Epithelial cell of prostate (primary cell): ENCODE measurements around the gene RECQL.
A peak's percentile ranks its signal among the peaks of the same experiment; 100 is the strongest.

Experiments used
- DNase-seq: peaks from one replicate; pipeline ENCODE4 v3.0.0-alpha.2; 2011; ENCODE audit warnings: low read depth, low spot score
- H3K27ac ChIP-seq: fragments of 450-650 bp; 2 replicates; pipeline ENCODE4 v1.5.1; 2017; ENCODE audit warnings: mild to moderate bottlenecking

Gene RECQL

DNA sequence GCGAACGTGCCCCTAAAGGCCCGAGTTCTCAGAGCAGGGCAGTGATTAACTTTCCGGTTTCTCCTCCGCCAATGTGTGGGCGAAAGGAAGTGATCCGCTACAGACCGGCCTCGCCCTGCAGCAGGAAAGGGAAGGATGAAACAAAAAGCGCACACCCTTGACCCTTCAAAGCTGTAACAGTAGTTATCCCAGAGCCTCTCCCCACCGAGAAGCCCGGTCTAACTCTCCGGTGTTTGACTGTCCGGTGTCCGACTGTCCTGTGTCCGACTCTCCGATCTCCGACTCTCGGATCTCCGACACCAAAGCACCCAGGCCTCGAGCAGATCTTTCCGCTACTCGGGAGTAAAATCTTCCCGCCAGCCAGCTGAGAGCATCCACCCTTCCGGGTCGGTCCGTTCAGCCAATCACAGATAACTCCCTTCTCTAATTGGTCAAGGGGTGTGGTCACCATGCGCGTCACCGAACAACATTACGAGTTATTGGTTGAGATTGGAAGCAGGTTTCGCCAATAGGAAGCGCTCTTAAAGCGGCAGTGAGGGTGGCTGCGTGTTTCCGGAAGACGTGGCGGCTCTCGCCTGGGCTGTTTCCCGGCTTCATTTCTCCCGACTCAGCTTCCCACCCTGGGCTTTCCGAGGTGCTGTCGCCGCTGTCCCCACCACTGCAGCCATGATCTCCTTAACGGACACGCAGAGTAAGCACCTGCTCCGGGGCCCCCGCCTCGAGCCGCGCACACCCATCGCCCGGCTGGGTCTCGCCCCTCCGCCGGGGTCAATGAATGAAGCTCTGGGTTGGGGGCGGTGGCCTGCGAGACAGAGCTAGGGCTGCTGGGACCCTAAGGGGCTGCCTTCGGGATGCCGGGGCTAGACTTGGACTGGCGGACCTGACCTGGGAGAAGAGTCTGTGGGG lies at the start of gene RECQL, which contains the start of gene GOLT1B:
Gene RECQL (minus strand): TSS at position 378 of the 906 bp plus-strand sequence. CDS start 2,065 bp downstream, outside the sequence.
Gene GOLT1B (plus strand): TSS at position 532 of the 906 bp plus-strand sequence. CDS start 135 bp downstream, at position 667.
- peak; percentile 93 for DNase-seq
- peak within 1 kb of the TSS; percentile 71 for H3K27ac ChIP-seq

DNA sequence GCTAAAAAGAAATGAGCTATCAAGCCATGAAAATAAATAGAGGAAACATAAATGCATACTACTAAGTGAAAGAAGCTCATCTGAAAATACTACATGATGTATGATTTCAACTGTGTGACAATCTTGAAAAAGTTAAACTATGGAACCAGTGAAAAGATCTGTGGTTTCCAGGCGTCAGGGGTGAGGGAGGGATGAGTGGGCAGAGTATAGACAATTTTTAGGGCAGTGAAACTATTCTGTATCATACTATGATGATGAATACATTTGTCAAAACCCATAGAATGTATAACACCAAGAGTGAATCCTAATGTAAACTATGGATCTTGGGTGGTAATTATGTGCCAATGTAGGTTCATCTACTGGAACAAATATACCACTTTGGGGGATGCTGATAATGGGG lies 46.0 kb upstream of the RECQL start:
- H3K27ac ChIP-seq, result no peak overlapping the region
- no peak for DNase-seq

DNA sequence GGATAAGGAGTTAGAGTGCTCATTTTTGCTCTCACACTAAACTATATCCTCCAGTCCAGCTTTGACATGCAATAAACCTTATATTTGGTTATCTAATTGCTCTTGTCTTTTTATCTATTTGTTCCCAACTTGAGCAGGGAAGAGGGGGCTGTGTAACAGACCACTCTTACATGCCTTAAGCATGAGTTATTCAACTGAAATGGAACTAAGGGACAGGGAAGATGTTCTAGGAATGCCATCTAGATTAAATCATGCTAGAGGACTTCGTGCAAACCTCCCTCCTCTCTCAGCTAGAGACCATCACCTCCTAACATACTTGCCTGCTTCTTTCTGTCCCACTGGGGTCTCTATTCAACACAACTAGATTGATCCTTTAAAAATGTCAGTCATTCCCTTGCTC lies 45.3 kb upstream of the RECQL start:
- DNase-seq, result no peak
- H3K27ac ChIP-seq, result no peak overlapping the region

DNA sequence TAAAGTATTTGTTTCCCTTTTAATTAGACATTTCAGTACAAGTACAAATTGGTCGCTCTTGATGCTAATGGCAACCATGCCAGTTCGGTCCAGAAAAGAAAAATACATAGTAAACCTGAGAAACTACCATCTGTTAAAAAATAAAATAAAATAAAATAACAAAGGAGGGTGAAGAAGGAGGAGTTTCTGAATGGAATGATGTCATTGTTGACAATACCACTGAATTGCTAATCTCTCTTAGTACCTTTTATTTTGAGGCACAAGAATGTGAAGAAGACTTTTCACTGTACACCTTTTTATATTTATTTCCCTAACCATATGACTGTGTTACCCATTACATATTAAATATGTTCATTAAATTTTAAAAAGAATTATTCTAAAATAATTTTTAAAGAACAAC lies 44.1 kb upstream of the RECQL start:
- no peak for DNase-seq
- H3K27ac ChIP-seq, result no peak overlapping the region

GRCh38 chr12:21543151-21543550 lies 41.7 kb upstream of the RECQL start:
- DNase-seq, result no peak

DNA sequence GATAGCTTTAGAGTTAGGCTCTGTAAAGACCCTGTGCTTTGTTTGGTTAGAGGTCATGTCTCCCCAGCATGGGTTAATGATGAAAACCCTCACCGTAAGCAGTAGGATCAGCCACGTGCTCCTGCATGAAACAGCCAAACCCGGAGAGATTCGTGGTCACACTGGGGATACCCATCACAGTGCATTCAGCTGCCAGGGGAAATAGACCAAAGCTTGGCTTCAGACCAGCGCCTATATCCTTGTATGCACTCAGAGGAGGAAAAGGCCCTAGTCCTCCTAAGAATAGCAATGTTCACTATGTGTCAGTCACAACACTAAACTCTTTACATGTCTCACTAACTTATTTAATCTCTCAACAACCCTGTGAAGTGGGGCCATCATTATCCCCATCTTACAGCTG lies 41.0 kb upstream of the RECQL start:
- H3K27ac ChIP-seq, result no peak overlapping the region
- no peak for DNase-seq

More at GRCh38 chr12:21543151-21543550, 41.7 kb upstream of the RECQL start:
- H3K27ac ChIP-seq, result no peak overlapping the region

- DNase-seq, result no peak
- no peak overlapping the region for H3K27ac ChIP-seq
Measured at GRCh38 chr12:21541773-21542172, 40.3 kb upstream of the RECQL start.

DNA sequence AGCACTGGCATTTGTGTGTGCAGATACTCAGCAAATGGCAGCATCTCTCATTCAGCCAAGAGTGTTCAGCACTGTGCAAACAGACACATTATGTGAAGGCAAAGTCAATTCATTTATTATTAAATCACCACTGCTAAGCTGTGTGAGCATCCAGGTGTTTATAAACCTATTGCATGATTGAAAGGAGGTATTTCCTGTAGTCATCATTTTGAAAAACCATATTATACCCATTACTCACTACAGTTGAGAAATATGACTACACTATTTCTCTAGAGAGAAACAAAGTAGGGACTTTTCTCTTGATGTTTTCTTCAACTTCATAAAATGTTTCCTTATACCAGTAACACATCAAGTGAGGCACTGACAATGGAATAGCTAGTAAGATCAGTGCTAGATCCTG lies 38.4 kb upstream of the RECQL start:
- H3K27ac ChIP-seq, result peak overlapping the region; percentile 33
- DNase-seq, result no peak

DNA sequence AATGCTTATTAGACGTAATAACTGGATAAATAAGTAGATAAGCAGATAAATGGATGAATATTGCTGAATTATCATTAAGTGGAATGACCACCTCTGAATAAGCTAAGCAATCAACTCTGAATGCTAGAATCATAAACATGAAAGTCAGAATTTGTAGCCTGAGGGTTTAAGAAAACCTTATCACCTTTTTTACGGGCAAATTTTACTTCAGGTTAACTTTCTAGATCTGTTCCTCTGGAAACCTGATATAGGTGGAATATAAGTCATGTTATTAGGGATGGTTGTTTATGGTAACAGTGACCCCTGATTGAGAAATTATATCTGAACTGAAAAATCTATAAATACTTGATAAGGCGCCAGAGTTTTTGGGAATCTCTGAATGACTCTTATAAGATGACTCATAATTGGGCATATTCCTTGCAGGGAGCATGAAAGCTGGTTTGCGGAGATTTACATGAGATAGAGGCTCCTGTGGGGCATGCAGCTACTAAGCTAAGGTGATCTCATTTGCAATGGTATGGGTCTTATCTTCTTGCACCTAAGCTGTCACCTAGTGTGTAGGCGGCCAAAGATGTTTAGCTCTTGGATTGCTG lies 36.7 kb upstream of the RECQL start:
- DNase-seq, result no peak
- no peak overlapping the region for H3K27ac ChIP-seq

DNA sequence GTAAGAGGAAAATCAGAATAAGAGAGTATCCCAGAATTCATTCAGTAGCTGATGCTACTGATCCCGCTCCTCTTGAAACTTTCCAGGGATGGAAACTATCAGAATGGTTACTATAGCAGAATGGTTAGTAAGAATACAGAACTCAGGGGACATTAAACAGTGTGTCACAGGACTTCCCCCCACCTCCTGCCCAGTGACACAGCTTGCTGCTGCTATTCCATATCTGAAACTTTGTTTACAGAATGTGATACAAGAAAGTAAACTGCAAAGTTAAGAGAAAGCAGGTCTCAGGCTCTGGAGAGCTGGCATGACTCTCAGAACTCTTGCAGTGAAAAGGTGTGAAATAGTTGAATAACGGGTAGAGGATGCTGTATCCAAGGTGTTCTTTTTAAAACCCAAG lies 28.0 kb upstream of the RECQL start:
- DNase-seq, result no peak
- no peak overlapping the region for H3K27ac ChIP-seq

- no peak for DNase-seq
- no peak overlapping the region for H3K27ac ChIP-seq
Measured at GRCh38 chr12:21528953-21529352, 27.5 kb upstream of the RECQL start.

DNA sequence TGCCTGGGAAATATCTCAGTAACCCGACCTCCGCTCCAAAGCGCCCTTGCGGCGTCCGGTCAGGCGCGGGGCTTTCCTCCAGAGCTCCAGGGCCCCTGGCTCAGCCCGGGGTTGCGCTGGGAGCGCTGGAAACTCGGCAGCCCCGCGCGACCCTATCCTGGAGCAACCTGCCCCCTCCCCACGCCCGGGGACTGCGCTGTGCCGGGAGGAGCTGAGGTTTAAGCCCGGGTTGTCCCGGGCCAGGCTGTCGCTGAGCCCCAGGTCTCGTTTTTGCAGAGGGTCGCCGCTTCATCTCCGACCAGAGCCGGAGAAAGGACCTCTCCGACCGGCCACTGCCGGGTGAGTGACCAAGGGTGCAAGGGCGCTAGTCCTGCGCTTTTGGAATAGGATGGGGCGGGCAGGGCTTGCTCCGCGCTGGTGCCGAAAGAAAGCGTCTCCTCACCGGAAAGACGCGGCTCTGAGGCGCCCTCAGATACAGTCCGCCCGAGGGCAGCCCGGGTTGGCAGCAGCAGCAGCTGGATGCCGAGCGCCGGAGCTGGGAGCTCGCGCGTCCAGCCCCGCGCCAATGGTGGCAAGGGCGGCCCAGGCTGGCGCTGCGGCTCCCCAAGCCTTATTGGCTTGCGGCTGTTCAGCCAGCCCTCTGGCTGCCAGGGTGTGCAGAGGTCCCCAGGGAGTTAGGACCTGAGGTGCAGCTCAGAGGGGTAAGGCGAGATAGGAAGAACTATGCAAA lies 26.2 kb upstream of the RECQL start:
- peak; percentile 10 for DNase-seq
- no peak overlapping the region for H3K27ac ChIP-seq

DNA sequence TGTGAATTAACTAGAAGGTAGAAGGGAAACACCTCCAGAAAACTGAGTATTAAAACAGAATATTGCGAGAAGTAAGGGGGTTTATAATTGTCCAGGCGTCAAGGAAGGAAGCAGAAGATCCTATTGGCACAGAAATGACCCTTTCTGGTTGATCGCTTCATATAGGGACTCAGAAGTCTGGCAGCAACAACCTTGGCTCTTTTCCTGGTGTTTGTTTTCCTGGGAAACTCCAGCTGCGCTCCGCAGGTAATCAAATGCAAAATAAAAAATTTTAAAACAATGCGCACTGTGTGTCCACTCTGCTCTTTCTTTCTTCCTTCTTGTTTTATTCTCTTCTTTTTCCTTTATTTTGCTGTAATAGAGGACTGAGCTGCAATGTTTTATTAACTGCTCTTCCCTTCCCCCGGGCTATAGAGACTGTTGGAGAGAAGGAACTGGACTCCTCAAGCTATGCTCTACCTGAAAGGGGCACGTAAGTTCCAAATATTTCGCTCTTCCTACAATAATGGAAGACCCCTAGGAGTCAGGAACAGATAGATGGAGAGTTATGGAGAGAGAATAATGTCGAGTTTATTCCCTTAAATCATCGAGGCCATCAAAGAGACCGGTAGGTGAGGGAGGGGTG lies 25.4 kb upstream of the RECQL start:
- H3K27ac ChIP-seq, result no peak overlapping the region
- no peak for DNase-seq

DNA sequence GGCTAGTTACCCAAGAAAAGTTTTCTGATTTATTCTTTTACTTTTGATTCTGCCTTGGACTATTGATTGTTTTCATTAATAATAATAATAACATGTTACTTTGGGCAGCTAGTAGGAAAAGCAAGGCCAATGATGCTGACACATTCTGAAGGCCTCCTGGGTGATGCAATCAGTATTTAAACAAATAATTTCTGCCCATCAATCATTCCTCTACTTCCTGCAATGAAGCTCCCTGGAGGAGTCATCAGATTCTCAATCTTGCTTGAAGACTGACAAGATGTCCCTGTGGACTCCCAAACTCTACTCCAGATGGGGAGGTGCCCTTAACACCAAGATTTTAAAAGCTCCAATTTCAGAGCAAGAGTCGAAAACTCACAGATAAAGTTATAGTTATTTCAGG lies 24.6 kb upstream of the RECQL start, which contains the start of gene SPX:
Gene SPX (plus strand): TSS at position 244 of the 400 bp plus-strand sequence. CDS start 177 bp downstream, outside the sequence.
- H3K27ac ChIP-seq, result peak within 1 kb of the TSS; percentile 15
- DNase-seq, result peak; percentile 33

GRCh38 chr12:21523148-21523547 lies 21.7 kb upstream of the RECQL start:
- DNase-seq, result no peak
- no peak overlapping the region for H3K27ac ChIP-seq

DNA sequence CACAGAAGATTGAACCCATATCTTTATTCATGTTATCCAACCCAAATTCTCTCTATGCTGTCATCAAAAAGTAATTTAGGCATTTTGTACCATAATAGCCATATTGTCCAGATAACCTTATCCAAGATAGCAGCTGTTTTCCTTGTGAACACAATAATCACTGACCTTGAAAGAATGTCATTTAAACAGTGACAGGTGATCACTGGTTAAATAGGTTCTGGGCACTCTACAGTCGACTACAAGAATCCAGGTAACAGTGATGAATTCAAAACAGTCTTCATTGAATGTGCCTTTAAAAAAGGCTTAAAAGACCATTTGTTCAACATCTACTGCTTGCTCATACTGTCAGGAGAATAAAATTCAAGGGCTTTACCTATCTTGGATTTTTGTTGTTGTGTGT lies 20.1 kb upstream of the RECQL start:
- DNase-seq, result no peak
- H3K27ac ChIP-seq, result no peak overlapping the region

DNA sequence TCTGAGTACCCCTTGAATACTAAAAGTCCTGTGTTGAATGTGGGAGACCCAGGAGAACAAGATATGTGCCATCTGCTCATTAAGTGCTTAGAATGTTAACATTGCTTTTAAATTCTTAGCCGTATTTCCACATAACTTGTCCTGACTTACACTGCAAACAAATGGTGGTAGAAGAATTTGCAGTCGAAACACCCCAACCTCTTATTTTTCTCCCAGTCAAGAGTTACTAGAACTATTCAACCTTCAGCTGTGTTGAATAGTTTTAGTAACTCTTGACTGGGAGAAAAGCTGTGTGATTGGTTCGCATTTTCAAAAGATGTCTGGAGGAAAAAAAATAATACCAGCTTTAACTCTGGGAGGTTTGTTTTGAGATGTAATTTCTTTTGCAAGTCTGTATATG lies 17.0 kb upstream of the RECQL start:
- no peak for DNase-seq
- H3K27ac ChIP-seq, result no peak overlapping the region

DNA sequence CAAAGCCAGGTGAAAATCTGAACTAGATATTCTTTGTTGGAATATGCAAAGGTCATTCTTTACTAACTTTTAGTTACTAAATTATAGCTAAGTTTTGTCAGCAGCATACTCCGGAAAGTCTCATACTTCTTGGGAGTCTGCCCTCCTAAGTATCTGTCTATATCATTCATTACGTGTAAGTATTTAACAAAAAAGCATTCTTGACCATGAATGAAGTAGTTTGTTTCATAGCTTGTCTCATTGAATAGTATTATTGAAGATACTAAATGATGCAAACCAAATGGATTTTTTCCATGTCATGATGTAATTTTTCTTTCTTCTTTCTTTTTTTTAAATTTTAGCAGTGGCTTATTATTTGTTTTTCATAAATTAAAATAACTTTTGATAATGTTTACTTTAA lies 14.8 kb upstream of the RECQL start:
- no peak overlapping the region for H3K27ac ChIP-seq
- DNase-seq, result no peak

GRCh38 chr12:21509768-21510167 lies 8.3 kb upstream of the RECQL start:
- no peak for DNase-seq
- H3K27ac ChIP-seq, result no peak overlapping the region

DNA sequence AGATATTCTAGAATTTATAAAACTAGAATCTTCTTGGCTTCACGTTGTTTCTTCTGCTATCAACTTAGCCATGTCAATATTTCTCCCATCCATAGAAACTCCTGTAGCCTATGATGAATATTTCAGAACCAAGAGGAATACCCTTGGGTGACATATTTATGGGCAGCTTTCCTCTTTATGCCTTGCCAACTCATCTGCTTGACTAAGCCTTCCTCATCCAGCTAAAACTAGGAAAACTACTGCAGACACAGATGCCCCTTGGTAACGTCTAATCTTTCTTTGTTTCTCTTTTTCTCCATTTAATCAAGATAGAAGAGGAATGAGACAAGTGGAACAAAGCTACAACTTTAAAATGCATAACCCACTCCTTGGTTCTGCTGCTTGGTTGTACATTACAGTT lies 6.4 kb upstream of the RECQL start:
- DNase-seq, result no peak
- H3K27ac ChIP-seq, result no peak overlapping the region
